Body of pancreas (tissue), 4 donors: Measurements from ENCODE around the gene SLC4A4. TPM values are rescaled to one million over a fixed set of nuclear protein-coding genes. Genes with fewer than 3 reads are reported as not detected.

Experiments
- ATAC-seq: fragments of 150-250 bp; one replicate; pipeline ENCODE4 v1.9.1; 2016
- DNase-seq, 4 donors: peaks; one replicate each; pipeline ENCODE4 v3.0.0-alpha.2; 2019
- H3K27ac ChIP-seq, 4 donors: fragments of 200-600 bp; sonication (generic); 1 replicate in 3 of 4; 2 replicates in 1 of 4; pipeline versions ENCODE4 v1.5.1 to v1.6.1; 2016 to 2019; ENCODE audit warnings: mild to moderate bottlenecking in 1 of 4, mixed read lengths in 1 of 4, moderate library complexity in 1 of 4
- H3K27me3 ChIP-seq, 2 donors: fragments of 200-600 bp; sonication (generic); one replicate each; pipeline ENCODE4 v1.6.0; 2016; ENCODE audit warnings: mild to moderate bottlenecking in 1 of 2
- H3K36me3 ChIP-seq, 2 donors: fragments of 200-600 bp; sonication (generic); replicated peaks in 1 of 2; 2 replicates each; pipeline ENCODE4 v1.5.1; 2016; ENCODE audit warnings: low read depth in 2 of 2; ENCODE audit not compliant: insufficient read depth in 1 of 2
- H3K4me1 ChIP-seq: fragments of 200-600 bp; sonication (generic); one replicate; pipeline ENCODE4 v1.6.0; 2016
- H3K4me3 ChIP-seq, 2 donors: fragments of 200-600 bp; sonication (generic); 1 replicate in 1 of 2; 2 replicates in 1 of 2; pipeline ENCODE4 v1.5.1; 2016 to 2019
- H3K9me3 ChIP-seq, 3 donors: fragments of 200-600 bp; sonication (generic); 1 replicate in 2 of 3; 2 replicates in 1 of 3; pipeline ENCODE4 v1.5.1; 2016
- CTCF ChIP-seq, 7 experiments: fragments of 450-650 bp in 4 of 7; fragments of 200-600 bp in 3 of 7; sonication (generic) in 3 of 7; IDR thresholded peaks; one replicate each; pipeline ENCODE4 v1.5.1; 2016 to 2019; ENCODE audit warnings: antibody characterized with exemption in 7 of 7
- POLR2A ChIP-seq, 3 donors: fragments of 450-650 bp; IDR thresholded peaks; one replicate each; pipeline ENCODE4 v1.6.1; 2016; ENCODE audit warnings: antibody characterized with exemption in 3 of 3, mild to moderate bottlenecking in 2 of 3
- WGBS, 2 donors: methylation state at CpG; one replicate each; pipeline ENCODE4 v1.1.5; 2017; 5-methylcytosine and 5-hydroxymethylcytosine counted together
- intact Hi-C: fragments of 100-400 bp; cut with DNase I; formaldehyde crosslinking; loops from one replicate; pipeline ENCODE4 v1.15.1; 2023
- total RNA-seq, 2 donors: library from RNA; depleted of rRNA; stranded (reverse); fragments of >200 nt; gene quantifications; one replicate each; pipeline ENCODE4 v1.1.0, GENCODE V29; 2016

SLC4A4 gene
- total RNA-seq, 2 donors from 2014 or later, result 334 to 402 TPM

GRCh38 chr4:71587995-71588394 is 249.2 kb downstream of the SLC4A4 start:
- intact Hi-C loops, result no loop called here
- H3K9me3 ChIP-seq, result no peaks in the 10 kb centered on the region
- ATAC-seq (no peak), DNase-seq (no peak)
- TF ChIP-seq CTCF (IDR thresholded peaks at IDR 0.05), result no peak
- no peak for TF ChIP-seq POLR2A (IDR thresholded peaks at IDR 0.05)
- no peaks in the 10 kb centered on the region for H3K27me3 ChIP-seq
- H3K4me1 ChIP-seq, result no peaks in the 10 kb centered on the region
- no peak overlapping the region for H3K4me3 ChIP-seq
- H3K27ac ChIP-seq, result no peak overlapping the region
- WGBS, 2 donors, result 63 to 70% methylated on average over 1 of the region's 1 CpG
- H3K36me3 ChIP-seq, result no peaks in the 10 kb centered on the region

GRCh38 chr4:71592793-71593192 is 254.0 kb downstream of the SLC4A4 start:
- ATAC-seq (peak; percentile 31), DNase-seq (no peak)
- no peak for TF ChIP-seq POLR2A (IDR thresholded peaks at IDR 0.05)
- TF ChIP-seq CTCF (IDR thresholded peaks at IDR 0.05), result no peak
- 28 to 57% methylated on average over 1 of the region's 1 CpG for WGBS, 2 donors
- H3K9me3 ChIP-seq, result no peaks in the 10 kb centered on the region
- H3K4me3 ChIP-seq, result no peak overlapping the region
- no peaks in the 10 kb centered on the region for H3K27me3 ChIP-seq
- peaks cover 9% of the 10 kb centered on the region for H3K4me1 ChIP-seq
- peak overlapping the region in 2 of 4 donors; percentile 41 to 51 for H3K27ac ChIP-seq
- intact Hi-C loops, result no loop called here
- H3K36me3 ChIP-seq, result no peaks in the 10 kb centered on the region

GRCh38 chr4:71593311-71593710 is 254.5 kb downstream of the SLC4A4 start:
- intact Hi-C loops, result no loop called here
- TF ChIP-seq CTCF (IDR thresholded peaks at IDR 0.05), result no peak
- TF ChIP-seq POLR2A (IDR thresholded peaks at IDR 0.05), result no peak
- ATAC-seq (no peak), DNase-seq (no peak)
- H3K4me3 ChIP-seq, result no peak overlapping the region
- peak overlapping the region in 2 of 4 donors; percentile 41 to 51 for H3K27ac ChIP-seq
- no peaks in the 10 kb centered on the region for H3K9me3 ChIP-seq
- no peaks in the 10 kb centered on the region for H3K27me3 ChIP-seq
- H3K4me1 ChIP-seq, result peaks cover 10% of the 10 kb centered on the region
- H3K36me3 ChIP-seq, result no peaks in the 10 kb centered on the region

DNA sequence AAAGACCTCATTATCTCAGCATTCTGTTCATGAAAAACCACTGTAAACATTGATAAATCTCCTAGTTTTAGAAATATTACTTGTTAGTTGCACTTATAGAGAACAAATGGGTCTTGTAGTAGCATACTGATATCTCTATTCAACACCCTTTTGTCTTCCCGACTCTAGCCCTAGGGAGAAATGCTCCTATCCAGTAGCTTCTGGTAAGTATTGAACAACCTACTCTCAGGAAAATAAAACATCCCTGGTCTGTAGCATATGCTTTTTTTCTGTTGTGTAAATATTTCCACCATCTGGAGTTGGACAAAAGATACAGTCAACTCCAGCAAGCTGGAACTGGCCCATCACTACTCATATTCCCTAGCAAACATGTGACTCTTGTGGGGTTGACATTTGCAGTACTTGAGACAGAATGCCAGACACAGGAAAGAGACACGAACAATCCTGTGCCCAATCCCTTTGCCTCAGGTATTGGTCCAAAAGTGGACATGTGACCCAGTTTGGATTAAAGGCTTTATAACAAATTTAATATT is 256.8 kb downstream of the SLC4A4 start:
- H3K9me3 ChIP-seq, result no peaks in the 10 kb centered on the region
- TF ChIP-seq POLR2A (IDR thresholded peaks at IDR 0.05), result no peak
- no peak for TF ChIP-seq CTCF (IDR thresholded peaks at IDR 0.05)
- intact Hi-C loops, result no loop called here
- H3K27me3 ChIP-seq, result no peaks in the 10 kb centered on the region
- DNase-seq (no peak), ATAC-seq (no peak)
- no peaks in the 10 kb centered on the region for H3K36me3 ChIP-seq
- 27 to 28% methylated on average over 2 of the region's 2 CpGs for WGBS, 2 donors
- H3K27ac ChIP-seq, result peak overlapping the region in 2 of 4 donors; percentile 14 to 31
- no peak overlapping the region for H3K4me3 ChIP-seq
- peaks cover 28% of the 10 kb centered on the region for H3K4me1 ChIP-seq

DNA sequence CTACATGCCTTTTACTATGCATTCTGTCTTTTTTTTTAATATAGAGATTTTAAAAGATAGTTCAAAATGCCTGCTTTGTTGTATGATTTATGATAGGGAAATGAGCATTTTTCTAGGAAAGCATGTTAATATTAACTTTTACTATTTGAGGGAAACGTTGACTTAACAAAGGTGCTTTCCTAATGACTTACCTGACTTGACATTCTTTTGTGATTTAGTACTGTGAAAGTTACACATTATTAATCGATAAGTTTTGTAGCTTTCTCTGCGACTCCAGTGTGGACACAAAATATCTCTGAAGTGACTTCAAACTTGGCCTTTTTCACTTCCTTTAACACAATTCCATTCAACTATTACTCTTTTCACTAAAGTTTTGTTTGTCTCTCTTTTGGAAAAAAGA is 260.8 kb downstream of the SLC4A4 start:
- no peak for DNase-seq
- H3K4me1 ChIP-seq, result peaks cover 27% of the 10 kb centered on the region
- no peaks in the 10 kb centered on the region for H3K9me3 ChIP-seq
- peak; percentile 90 for ATAC-seq
- 13 to 15% methylated on average over 3 of the region's 3 CpGs for whole genome bisulfite sequencing, 2 donors
- H3K4me3 ChIP-seq, result no peak overlapping the region
- TF ChIP-seq POLR2A (IDR thresholded peaks at IDR 0.05), result no peak
- TF ChIP-seq CTCF (IDR thresholded peaks at IDR 0.05), result no peak
- intact Hi-C loops, result no loop called here
- no peaks in the 10 kb centered on the region for H3K27me3 ChIP-seq
- H3K27ac ChIP-seq, result peak overlapping the region in 3 of 4 donors; percentile 32 to 66 (median 57)
- H3K36me3 ChIP-seq, result no peaks in the 10 kb centered on the region
